Retina (tissue), 1 donor: ENCODE measurements around the gene GREB1.
A peak's percentile ranks its signal among the peaks of the same experiment; 100 is the strongest.

Source experiments
- DNase-seq: peaks from one replicate; pipeline ENCODE4 v3.0.0-alpha.2; 2016

GREB1 gene

GRCh38 chr2:11667866-11668637 is 134.2 kb downstream of the GREB1 start:
- no peak for DNase-seq

- peak; percentile 90 for DNase-seq
Observed at GRCh38 chr2:11669454-11670291, 135.8 kb downstream of the GREB1 start, which contains the start of gene NTSR2. NTSR2 (minus strand) TSS chr2:11670195; CDS start chr2:11670129, 66 bp downstream.

GRCh38 chr2:11672407-11672806 is 138.6 kb downstream of the GREB1 start:
- DNase-seq = no peak

- DNase-seq = no peak
Observed at GRCh38 chr2:11674983-11675382, 141.1 kb downstream of the GREB1 start.

GRCh38 chr2:11675423-11676112 is 141.7 kb downstream of the GREB1 start:
- no peak for DNase-seq

GRCh38 chr2:11676640-11677039 is 142.8 kb downstream of the GREB1 start:
- DNase-seq = no peak

- peak; percentile 45 for DNase-seq
Observed at GRCh38 chr2:11677136-11678055, 143.6 kb downstream of the GREB1 start.

- no peak for DNase-seq
Observed at GRCh38 chr2:11678306-11678960, 144.6 kb downstream of the GREB1 start.

- DNase-seq = no peak
Observed at GRCh38 chr2:11679016-11679415, 145.2 kb downstream of the GREB1 start.

- peak; percentile 49 for DNase-seq
Observed at GRCh38 chr2:11679486-11680181, 145.8 kb downstream of the GREB1 start.

- no peak for DNase-seq
Observed at GRCh38 chr2:11680182-11680900, 146.5 kb downstream of the GREB1 start.

- DNase-seq = no peak
Observed at GRCh38 chr2:11680901-11681721, 147.3 kb downstream of the GREB1 start.

- peak; percentile 61 for DNase-seq
Observed at GRCh38 chr2:11681722-11682589, 148.1 kb downstream of the GREB1 start.

- no peak for DNase-seq
Observed at GRCh38 chr2:11682590-11682915, 148.7 kb downstream of the GREB1 start.

GRCh38 chr2:11683476-11683875 is 149.6 kb downstream of the GREB1 start:
- DNase-seq = no peak

GRCh38 chr2:11683966-11684365 is 150.1 kb downstream of the GREB1 start:
- DNase-seq = no peak

- DNase-seq = no peak
Observed at GRCh38 chr2:11684894-11685460, 151.1 kb downstream of the GREB1 start.

- no peak for DNase-seq
Observed at GRCh38 chr2:11685906-11686470, 152.1 kb downstream of the GREB1 start.
